Gastroesophageal sphincter (tissue), 4 donors: ENCODE results near the gene SNX32. TPM values are rescaled to one million over a fixed set of nuclear protein-coding genes. Genes with fewer than 3 reads are reported as not detected.

Experiments used
- ATAC-seq: fragments of 150-250 bp; one replicate; pipeline ENCODE4 v1.9.1; 2016; ENCODE audit warnings: mild to moderate bottlenecking, moderate library complexity
- H3K27ac ChIP-seq, 4 donors: fragments of 200-600 bp; sonication (generic) in 3 of 4; 1 replicate in 3 of 4; 2 replicates in 1 of 4; pipeline ENCODE4 v1.5.1; 2016 to 2019
- H3K27me3 ChIP-seq: fragments of 200-600 bp; sonication (generic); one replicate; pipeline ENCODE4 v1.5.1; 2019
- H3K36me3 ChIP-seq, 2 donors: fragments of 200-600 bp; sonication (generic); one replicate each; pipeline ENCODE4 v1.5.1; 2019; ENCODE audit warnings: control low read depth in 1 of 2
- H3K4me1 ChIP-seq, 3 donors: fragments of 200-600 bp; sonication (generic); 1 replicate in 2 of 3; 2 replicates in 1 of 3; pipeline ENCODE4 v1.5.1; 2016 to 2019; ENCODE audit warnings: control low read depth in 2 of 3
- H3K4me3 ChIP-seq, 2 donors: fragments of 200-600 bp; sonication (generic); one replicate each; pipeline ENCODE4 v1.5.1; 2019; ENCODE audit warnings: mild to moderate bottlenecking in 1 of 2, moderate library complexity in 1 of 2
- H3K9me3 ChIP-seq, 3 donors: fragments of 200-600 bp; sonication (generic); one replicate each; pipeline ENCODE4 v1.5.1; 2017 to 2019; ENCODE audit warnings: control low read depth in 2 of 3
- EP300 ChIP-seq: sonication (generic); formaldehyde crosslinking; IDR thresholded peaks from one replicate; pipeline ENCODE4 v1.6.1; 2017; ENCODE audit warnings: antibody characterized with exemption, mild to moderate bottlenecking
- POLR2A ChIP-seq, 2 donors: fragments of 450-650 bp; IDR thresholded peaks; one replicate each; pipeline ENCODE4 v1.6.1; 2017; ENCODE audit warnings: antibody characterized with exemption in 2 of 2, mild to moderate bottlenecking in 2 of 2, moderate library complexity in 1 of 2
- POLR2AphosphoS5 ChIP-seq: sonication (generic); formaldehyde crosslinking; IDR thresholded peaks from one replicate; pipeline ENCODE4 v1.6.1; 2017; ENCODE audit warnings: antibody characterized with exemption
- WGBS, 2 donors: methylation state at CpG; one replicate each; pipeline ENCODE4 v1.1.5; 2018; ENCODE audit warnings: low coverage in 1 of 2; 5-methylcytosine and 5-hydroxymethylcytosine counted together
- total RNA-seq, 4 donors: library from RNA; depleted of rRNA; stranded (reverse); fragments of >200 nt; gene quantifications; one replicate each; pipeline ENCODE4 v1.1.0, GENCODE V29; 2016
- TF ChIP-seq, protein P1 (sequence below), 4 experiments: fragments of 200-600 bp in 2 of 4; fragments of 450-650 bp in 2 of 4; sonication (generic) in 1 of 4; IDR thresholded peaks; one replicate each; pipeline ENCODE4 v1.5.1; 2017 to 2019; ENCODE audit warnings: antibody characterized with exemption in 4 of 4, mild to moderate bottlenecking in 2 of 4, moderate library complexity in 2 of 4

The SNX32 gene
- total RNA-seq, 4 donors from 2014 or later: 0.13 TPM; not detected in 3

DNA sequence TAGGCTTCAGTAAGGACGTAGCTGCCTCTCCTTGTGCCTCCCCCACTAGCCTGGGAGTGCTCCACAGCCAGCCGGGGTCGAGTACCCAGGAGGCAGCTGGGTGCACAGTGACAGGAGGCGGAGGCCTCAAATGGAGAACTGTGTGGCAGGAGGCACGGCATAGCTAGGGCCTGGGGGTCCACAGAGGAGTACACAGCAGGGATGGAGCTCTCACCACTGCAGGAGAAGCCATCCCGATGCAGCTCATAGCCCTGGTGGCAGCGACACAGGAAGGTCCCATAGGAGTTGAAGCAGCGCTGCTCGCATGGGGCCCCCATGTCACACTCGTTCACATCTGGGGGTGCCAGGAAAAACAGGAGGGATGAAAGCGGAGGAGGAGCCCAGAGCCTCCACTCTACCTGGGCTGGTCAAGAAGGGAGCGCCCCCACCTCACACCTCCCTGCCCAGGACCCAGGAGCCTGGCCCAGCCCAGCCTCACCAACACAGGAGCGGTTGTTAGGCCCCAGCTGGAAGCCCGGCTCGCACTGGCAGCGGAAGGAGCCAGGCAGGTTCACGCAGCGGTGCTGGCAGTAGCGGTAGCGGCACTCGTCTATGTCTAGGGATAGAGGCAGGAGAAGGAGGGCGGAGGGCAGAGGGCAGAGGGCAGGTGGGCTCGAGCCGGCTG lies 36.0 kb downstream of the SNX32 start:
- Histone ChIP-seq H3K27me3 (no peaks in the 10 kb centered on the region), H3K27ac (peak overlapping the region in 3 of 4 donors; percentile 93 to 98 (median 95)), H3K4me3 (no peak overlapping the region), H3K4me1 (peaks cover 0 to 65% (median 17%) of the 10 kb centered on the region in 3 donors), H3K36me3 (peaks cover 0 to 61% of the 10 kb centered on the region in 2 donors), H3K9me3 (no peaks in the 10 kb centered on the region)
- ATAC-seq: no peak
- peak; percentile 3 for TF ChIP-seq POLR2AphosphoS5
- TF ChIP-seq EP300: no peak
- WGBS, 2 donors: 65 to 90% methylated on average over 2 to 4 of the region's 24 CpGs

DNA sequence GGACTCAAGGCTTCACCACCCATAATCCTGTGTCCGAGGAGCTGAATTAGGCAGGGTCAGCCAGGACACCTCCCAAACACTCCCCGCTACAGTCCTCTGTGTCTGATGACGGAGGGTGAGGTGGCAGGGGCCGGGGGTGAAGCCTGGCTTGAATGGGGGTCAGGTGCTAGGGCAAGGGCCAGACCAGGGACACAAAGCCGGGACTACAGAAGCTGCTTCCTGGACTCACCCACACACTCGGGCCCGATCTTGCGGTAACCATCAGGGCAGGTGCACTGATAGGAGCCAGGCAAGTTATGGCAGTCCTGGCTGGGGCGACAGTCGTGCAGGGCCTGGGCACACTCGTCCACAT lies 36.5 kb downstream of the SNX32 start:
- Histone ChIP-seq H3K4me3 (no peak overlapping the region), H3K36me3 (peaks cover 0 to 56% of the 10 kb centered on the region in 2 donors), H3K4me1 (peaks cover 0 to 61% (median 17%) of the 10 kb centered on the region in 3 donors), H3K27ac (peak overlapping the region in 3 of 4 donors; percentile 93 to 98 (median 95)), H3K9me3 (no peaks in the 10 kb centered on the region), H3K27me3 (no peaks in the 10 kb centered on the region)
- no peak for ATAC-seq
- TF ChIP-seq, protein P1, sequence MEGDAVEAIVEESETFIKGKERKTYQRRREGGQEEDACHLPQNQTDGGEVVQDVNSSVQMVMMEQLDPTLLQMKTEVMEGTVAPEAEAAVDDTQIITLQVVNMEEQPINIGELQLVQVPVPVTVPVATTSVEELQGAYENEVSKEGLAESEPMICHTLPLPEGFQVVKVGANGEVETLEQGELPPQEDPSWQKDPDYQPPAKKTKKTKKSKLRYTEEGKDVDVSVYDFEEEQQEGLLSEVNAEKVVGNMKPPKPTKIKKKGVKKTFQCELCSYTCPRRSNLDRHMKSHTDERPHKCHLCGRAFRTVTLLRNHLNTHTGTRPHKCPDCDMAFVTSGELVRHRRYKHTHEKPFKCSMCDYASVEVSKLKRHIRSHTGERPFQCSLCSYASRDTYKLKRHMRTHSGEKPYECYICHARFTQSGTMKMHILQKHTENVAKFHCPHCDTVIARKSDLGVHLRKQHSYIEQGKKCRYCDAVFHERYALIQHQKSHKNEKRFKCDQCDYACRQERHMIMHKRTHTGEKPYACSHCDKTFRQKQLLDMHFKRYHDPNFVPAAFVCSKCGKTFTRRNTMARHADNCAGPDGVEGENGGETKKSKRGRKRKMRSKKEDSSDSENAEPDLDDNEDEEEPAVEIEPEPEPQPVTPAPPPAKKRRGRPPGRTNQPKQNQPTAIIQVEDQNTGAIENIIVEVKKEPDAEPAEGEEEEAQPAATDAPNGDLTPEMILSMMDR (IDR thresholded peaks at IDR 0.05): no peak
- TF ChIP-seq POLR2A (IDR thresholded peaks at IDR 0.05) (no peak), POLR2AphosphoS5 (no peak), EP300 (no peak)
- WGBS, 2 donors: 93% methylated on average over 3 of the region's 11 CpGs; no CpG with 5 or more reads in 1 of the 2 donors

DNA sequence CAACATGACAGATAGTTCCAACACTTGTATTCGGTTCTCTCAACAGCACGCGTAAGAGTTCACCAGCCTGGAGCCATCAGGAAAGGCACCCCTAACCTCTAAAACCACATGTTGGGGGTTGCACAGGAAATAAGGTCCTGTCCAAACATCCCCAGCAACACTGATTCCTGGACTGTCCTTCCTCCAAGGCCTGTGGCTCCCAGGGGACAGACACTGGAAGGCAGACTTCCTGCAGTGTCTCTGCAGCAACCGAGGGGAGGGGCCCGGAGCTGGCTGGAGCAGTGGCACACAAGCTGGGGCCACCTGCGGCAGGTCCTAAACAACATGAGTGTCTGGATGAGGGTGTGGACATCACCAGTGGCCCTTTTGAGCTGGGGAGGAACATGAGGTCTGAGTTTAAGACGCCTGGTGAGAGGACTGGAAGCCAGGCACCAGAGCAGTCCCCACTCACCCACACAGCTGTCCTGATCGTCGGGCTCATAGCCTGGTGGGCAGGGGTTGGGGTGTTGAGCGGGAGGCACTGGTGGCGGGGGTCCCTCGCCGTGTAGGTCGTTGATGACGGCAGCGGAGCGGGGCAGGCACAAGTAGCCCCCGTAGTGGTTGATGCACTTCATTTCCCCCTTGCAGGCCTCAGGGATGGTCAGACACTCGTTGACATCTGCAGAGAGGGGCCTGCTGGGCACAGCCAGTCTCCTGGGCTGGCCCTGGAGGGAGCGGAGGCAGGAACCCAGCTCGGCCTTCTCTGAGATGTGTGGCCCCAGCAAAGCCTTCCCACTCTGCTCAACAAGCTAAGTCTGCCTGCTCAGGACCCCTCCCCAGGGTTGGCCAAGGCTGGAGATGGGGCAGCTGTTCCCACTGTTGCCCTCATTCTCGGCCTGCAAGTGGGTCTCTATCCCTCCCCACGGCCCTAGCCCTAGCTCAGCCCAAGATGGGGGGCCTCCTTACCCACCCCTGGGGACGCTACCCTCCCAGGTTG lies 37.2 kb downstream of the SNX32 start:
- H3K4me1 ChIP-seq: peaks cover 0 to 61% (median 17%) of the 10 kb centered on the region in 3 donors
- H3K36me3 ChIP-seq: peaks cover 0 to 49% of the 10 kb centered on the region in 2 donors
- TF ChIP-seq, protein P1 (IDR thresholded peaks at IDR 0.05): no peak
- TF ChIP-seq EP300 (no peak), POLR2AphosphoS5 (no peak), POLR2A (IDR thresholded peaks at IDR 0.05) (no peak)
- ATAC-seq: no peak
- peak overlapping the region; percentile 93 to 98 (median 94) for H3K27ac ChIP-seq
- H3K27me3 ChIP-seq: no peaks in the 10 kb centered on the region
- H3K4me3 ChIP-seq: peak overlapping the region in 1 of 2 donors; percentile 87
- H3K9me3 ChIP-seq: no peaks in the 10 kb centered on the region
- WGBS, 2 donors: 70% methylated on average over 9 of the region's 24 CpGs; no CpG with 5 or more reads in 1 of the 2 donors

DNA sequence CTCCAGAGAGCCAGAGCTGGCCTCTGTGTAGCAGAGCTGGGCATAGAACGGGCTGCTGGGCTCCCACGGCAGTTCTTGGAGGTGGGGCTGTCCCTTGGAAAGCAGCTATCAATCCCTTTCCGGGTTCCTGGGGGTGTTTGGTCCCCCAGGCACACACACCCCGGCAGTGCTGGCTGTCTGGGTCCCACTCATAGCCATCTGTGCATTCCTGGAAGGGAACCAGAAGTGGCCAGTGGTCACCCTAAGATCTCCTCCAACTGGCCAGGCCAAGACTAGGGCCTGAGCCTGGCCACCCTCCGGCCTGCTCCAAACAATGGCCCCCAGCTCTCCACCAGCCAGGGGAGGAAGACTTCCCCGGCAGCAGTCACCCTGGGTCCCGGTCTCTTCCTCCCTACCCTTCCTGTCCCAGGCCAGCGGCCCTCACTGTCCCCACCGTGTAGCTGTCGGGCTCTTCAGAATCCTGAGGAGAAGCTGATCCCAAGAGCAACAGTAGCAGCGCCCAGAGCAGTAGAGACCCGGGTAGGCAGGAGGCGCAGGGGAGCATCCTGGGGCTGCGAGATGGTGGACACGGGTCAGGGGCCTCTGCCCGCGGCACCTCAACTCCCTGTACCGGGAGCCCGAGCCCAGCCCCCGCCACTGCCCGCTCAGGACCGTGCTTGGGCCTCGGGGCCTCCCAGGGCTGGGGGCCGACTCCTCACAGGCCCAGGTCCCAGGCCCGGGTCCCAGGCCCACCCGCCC lies 38.2 kb downstream of the SNX32 start:
- Histone ChIP-seq H3K36me3 (peaks cover 0 to 39% of the 10 kb centered on the region in 2 donors), H3K27ac (peak overlapping the region; percentile 93 to 98 (median 94)), H3K4me3 (peak overlapping the region; percentile 69 to 87), H3K9me3 (no peaks in the 10 kb centered on the region), H3K4me1 (peaks cover 0 to 61% (median 17%) of the 10 kb centered on the region in 3 donors), H3K27me3 (no peaks in the 10 kb centered on the region)
- peak; percentile 11 for ATAC-seq
- no CpG with 5 or more reads among the region's 26 CpGs for WGBS, 2 donors
- no peak for TF ChIP-seq POLR2A (IDR thresholded peaks at IDR 0.05)
- TF ChIP-seq, protein P1 (IDR thresholded peaks at IDR 0.05): peak in 1 of 4 experiments; percentile 32
